ENCODE data around the gene NUF2. TPM values are rescaled to one million over a fixed set of nuclear protein-coding genes. Genes with fewer than 3 reads are reported as not detected.
"Not testable (repeated sequence)": the region's sequence is repeated elsewhere in the genome, so short reads cannot be mapped to it uniquely, and the experiment has no call there.

Gene NUF2
- polyA plus RNA-seq, 3 donors: 26.5 to 35.9 (median 27.4) TPM

- no peak for DNase-seq (ENCODE audit: extremely low read depth in 1 of 11, low read depth in 9 of 11, low spot score in 4 of 11)
Measured at GRCh38 chr1:163308811-163309210, 12.9 kb upstream of the NUF2 start.

GRCh38 chr1:163315773-163316374, 5.9 kb upstream of the NUF2 start:
- peak in 3 of 11 donors; percentile 12 to 28 (median 24) for DNase-seq (ENCODE audit: extremely low read depth in 1 of 11, low read depth in 9 of 11, low spot score in 4 of 11)

- DNase-seq (ENCODE audit: extremely low read depth in 1 of 11, low read depth in 9 of 11, low spot score in 4 of 11): no peak
Measured at GRCh38 chr1:163320891-163321290, 863 bp upstream of the NUF2 start.

- DNase-seq (ENCODE audit: extremely low read depth in 1 of 11, low read depth in 9 of 11, low spot score in 4 of 11): not testable (repeated sequence)
Measured at GRCh38 chr1:163323339-163323738, 1.6 kb downstream of the NUF2 start.

- DNase-seq (ENCODE audit: extremely low read depth in 1 of 11, low read depth in 9 of 11, low spot score in 4 of 11): no peak
Measured at GRCh38 chr1:163331116-163331515, 9.4 kb downstream of the NUF2 start.

- no peak for DNase-seq (ENCODE audit: extremely low read depth in 1 of 11, low read depth in 9 of 11, low spot score in 4 of 11)
Measured at GRCh38 chr1:163335216-163335615, 13.5 kb downstream of the NUF2 start.

GRCh38 chr1:163337631-163338030, 15.9 kb downstream of the NUF2 start:
- DNase-seq (ENCODE audit: extremely low read depth in 1 of 11, low read depth in 9 of 11, low spot score in 4 of 11): no peak

- DNase-seq (ENCODE audit: extremely low read depth in 1 of 11, low read depth in 9 of 11, low spot score in 4 of 11): no peak
Measured at GRCh38 chr1:163346326-163346870, 24.6 kb downstream of the NUF2 start.

- DNase-seq (ENCODE audit: extremely low read depth in 1 of 11, low read depth in 9 of 11, low spot score in 4 of 11): no peak
Measured at GRCh38 chr1:163347106-163347505, 25.4 kb downstream of the NUF2 start.

- no peak for DNase-seq (ENCODE audit: extremely low read depth in 1 of 11, low read depth in 9 of 11, low spot score in 4 of 11)
Measured at GRCh38 chr1:163351912-163352311, 30.2 kb downstream of the NUF2 start.

GRCh38 chr1:163357378-163357777, 35.6 kb downstream of the NUF2 start:
- no peak for DNase-seq (ENCODE audit: extremely low read depth in 1 of 11, low read depth in 9 of 11, low spot score in 4 of 11)

GRCh38 chr1:163358172-163358571, 36.4 kb downstream of the NUF2 start:
- not testable (repeated sequence) for DNase-seq (ENCODE audit: extremely low read depth in 1 of 11, low read depth in 9 of 11, low spot score in 4 of 11)

GRCh38 chr1:163361123-163361934, 39.6 kb downstream of the NUF2 start:
- DNase-seq (ENCODE audit: extremely low read depth in 1 of 11, low read depth in 9 of 11, low spot score in 4 of 11): peak in 4 of 11 donors; percentile 13 to 28 (median 26)

GRCh38 chr1:163365186-163365585, 43.4 kb downstream of the NUF2 start:
- no peak for DNase-seq (ENCODE audit: extremely low read depth in 1 of 11, low read depth in 9 of 11, low spot score in 4 of 11)

GRCh38 chr1:163366555-163366954, 44.8 kb downstream of the NUF2 start:
- no peak for DNase-seq (ENCODE audit: extremely low read depth in 1 of 11, low read depth in 9 of 11, low spot score in 4 of 11)

- no peak for DNase-seq (ENCODE audit: extremely low read depth in 1 of 11, low read depth in 9 of 11, low spot score in 4 of 11)
Measured at GRCh38 chr1:163367721-163368120, 46.0 kb downstream of the NUF2 start.

- no peak for DNase-seq (ENCODE audit: extremely low read depth in 1 of 11, low read depth in 9 of 11, low spot score in 4 of 11)
Measured at GRCh38 chr1:163372576-163372975, 50.8 kb downstream of the NUF2 start.

GRCh38 chr1:163378554-163378953, 56.8 kb downstream of the NUF2 start:
- DNase-seq (ENCODE audit: extremely low read depth in 1 of 11, low read depth in 9 of 11, low spot score in 4 of 11): no peak

GRCh38 chr1:163379801-163380200, 58.0 kb downstream of the NUF2 start:
- no peak for DNase-seq (ENCODE audit: extremely low read depth in 1 of 11, low read depth in 9 of 11, low spot score in 4 of 11)

- DNase-seq (ENCODE audit: extremely low read depth in 1 of 11, low read depth in 9 of 11, low spot score in 4 of 11): peak in 4 of 11 donors; percentile 19 to 37 (median 22)
Measured at GRCh38 chr1:163381487-163382184, 59.9 kb downstream of the NUF2 start.
